Ascending aorta (tissue), 2 donors: ENCODE measurements around the gene BLOC1S6. TPM values are rescaled to one million over a fixed set of nuclear protein-coding genes. Genes with fewer than 3 reads are reported as not detected.

Experiments used
- DNase-seq, 2 donors: peaks; one replicate each; pipeline ENCODE4 v3.0.0-alpha.2; 2019; ENCODE audit warnings: low spot score in 2 of 2
- H3K27ac ChIP-seq, 2 donors: fragments of 200-600 bp; sonication (generic); one replicate each; pipeline ENCODE4 v1.5.1; 2016 to 2017; ENCODE audit warnings: mild to moderate bottlenecking in 1 of 2
- H3K27me3 ChIP-seq: fragments of 200-600 bp; sonication (generic); one replicate; pipeline ENCODE4 v1.5.1; 2017
- H3K36me3 ChIP-seq, 2 donors: fragments of 200-600 bp; sonication (generic); one replicate each; pipeline ENCODE4 v1.5.1; 2016
- H3K4me1 ChIP-seq, 2 donors: fragments of 200-600 bp; sonication (generic); one replicate each; pipeline ENCODE4 v1.5.1; 2016 to 2017; ENCODE audit warnings: mild to moderate bottlenecking in 1 of 2
- H3K4me3 ChIP-seq, 2 donors: fragments of 200-600 bp; sonication (generic); one replicate each; pipeline ENCODE4 v1.5.1; 2016 to 2017; ENCODE audit warnings: mild to moderate bottlenecking in 1 of 2
- H3K9me3 ChIP-seq, 2 donors: fragments of 200-600 bp; sonication (generic); one replicate each; pipeline ENCODE4 v1.5.1; 2016
- CTCF ChIP-seq, 3 experiments: fragments of 200-600 bp in 2 of 3; fragments of 450-650 bp in 1 of 3; sonication (generic) in 2 of 3; IDR thresholded peaks; one replicate each; pipeline ENCODE4 v1.5.1; 2016 to 2019; ENCODE audit warnings: antibody characterized with exemption in 3 of 3, mild to moderate bottlenecking in 1 of 3, moderate library complexity in 1 of 3
- intact Hi-C: fragments of 100-400 bp; cut with DNase I; formaldehyde crosslinking; loops from one replicate; pipeline ENCODE4 v1.15.1; 2023
- total RNA-seq: library from RNA; depleted of rRNA; stranded (reverse); fragments of >200 nt; gene quantifications from one replicate; pipeline ENCODE4 v1.1.0, GENCODE V29; 2016

Gene BLOC1S6
- total RNA-seq, 1 donor from 2014 or later: 15.4 TPM

GRCh38 chr15:45641374-45641781, 54.2 kb downstream of the BLOC1S6 start:
- H3K36me3 ChIP-seq: no peaks in the 10 kb centered on the region
- H3K27ac ChIP-seq: peak overlapping the region; percentile 58 to 68
- no peaks in the 10 kb centered on the region for H3K9me3 ChIP-seq
- TF ChIP-seq CTCF (IDR thresholded peaks at IDR 0.05): no peak
- intact Hi-C loops: no loop called here
- no peaks in the 10 kb centered on the region for H3K27me3 ChIP-seq
- H3K4me1 ChIP-seq: peaks cover 23 to 67% of the 10 kb centered on the region in 2 donors
- no peak overlapping the region for H3K4me3 ChIP-seq
- DNase-seq: peak in 1 of 2 donors; percentile 75

- no peak for TF ChIP-seq CTCF (IDR thresholded peaks at IDR 0.05)
- H3K4me1 ChIP-seq: peaks cover 15 to 60% of the 10 kb centered on the region in 2 donors
- H3K27me3 ChIP-seq: no peaks in the 10 kb centered on the region
- DNase-seq: peak in 1 of 2 donors; percentile 78
- intact Hi-C loops: loop anchor here (2.0 kb wide), 1 partner anchor 19 kb away; no protein-coding TSS in a partner anchor
- no peak overlapping the region for H3K4me3 ChIP-seq
- no peaks in the 10 kb centered on the region for H3K9me3 ChIP-seq
- no peaks in the 10 kb centered on the region for H3K36me3 ChIP-seq
- H3K27ac ChIP-seq: peak overlapping the region; percentile 58 to 68
Measured at GRCh38 chr15:45641999-45642932, 55.1 kb downstream of the BLOC1S6 start.

GRCh38 chr15:45644437-45644836, 57.3 kb downstream of the BLOC1S6 start:
- peaks cover 8 to 50% of the 10 kb centered on the region in 2 donors for H3K4me1 ChIP-seq

GRCh38 chr15:45645026-45645980, 58.1 kb downstream of the BLOC1S6 start:
- TF ChIP-seq CTCF (IDR thresholded peaks at IDR 0.05): no peak
- peak overlapping the region in 1 of 2 donors; percentile 7 for H3K4me3 ChIP-seq
- peak overlapping the region; percentile 48 to 60 for H3K27ac ChIP-seq
- no peak for DNase-seq
- no peaks in the 10 kb centered on the region for H3K36me3 ChIP-seq
- intact Hi-C loops: no loop called here
- peaks cover 8 to 55% of the 10 kb centered on the region in 2 donors for H3K4me1 ChIP-seq
- H3K27me3 ChIP-seq: no peaks in the 10 kb centered on the region
- H3K9me3 ChIP-seq: no peaks in the 10 kb centered on the region

More at GRCh38 chr15:45644437-45644836, 57.3 kb downstream of the BLOC1S6 start:
- Histone ChIP-seq H3K27ac (no peak overlapping the region), H3K9me3 (no peaks in the 10 kb centered on the region), H3K36me3 (no peaks in the 10 kb centered on the region), H3K27me3 (no peaks in the 10 kb centered on the region), H3K4me3 (no peak overlapping the region)
- intact Hi-C loops: no loop called here
- no peak for DNase-seq
- TF ChIP-seq CTCF (IDR thresholded peaks at IDR 0.05): no peak

GRCh38 chr15:45646220-45646619, 59.0 kb downstream of the BLOC1S6 start:
- Histone ChIP-seq H3K4me3 (peak overlapping the region in 1 of 2 donors; percentile 7), H3K27ac (peak overlapping the region; percentile 48 to 60), H3K36me3 (no peaks in the 10 kb centered on the region), H3K4me1 (peaks cover 8 to 47% of the 10 kb centered on the region in 2 donors), H3K27me3 (no peaks in the 10 kb centered on the region), H3K9me3 (no peaks in the 10 kb centered on the region)
- intact Hi-C loops: no loop called here
- no peak for TF ChIP-seq CTCF (IDR thresholded peaks at IDR 0.05)
- no peak for DNase-seq
